Measurements from ENCODE around the gene PARP3. TPM values are rescaled to one million over a fixed set of nuclear protein-coding genes. Genes with fewer than 3 reads are reported as not detected.

Gene PARP3
- total RNA-seq, 2 donors from 2014 or later, result 10.9 to 21.4 TPM

DNA sequence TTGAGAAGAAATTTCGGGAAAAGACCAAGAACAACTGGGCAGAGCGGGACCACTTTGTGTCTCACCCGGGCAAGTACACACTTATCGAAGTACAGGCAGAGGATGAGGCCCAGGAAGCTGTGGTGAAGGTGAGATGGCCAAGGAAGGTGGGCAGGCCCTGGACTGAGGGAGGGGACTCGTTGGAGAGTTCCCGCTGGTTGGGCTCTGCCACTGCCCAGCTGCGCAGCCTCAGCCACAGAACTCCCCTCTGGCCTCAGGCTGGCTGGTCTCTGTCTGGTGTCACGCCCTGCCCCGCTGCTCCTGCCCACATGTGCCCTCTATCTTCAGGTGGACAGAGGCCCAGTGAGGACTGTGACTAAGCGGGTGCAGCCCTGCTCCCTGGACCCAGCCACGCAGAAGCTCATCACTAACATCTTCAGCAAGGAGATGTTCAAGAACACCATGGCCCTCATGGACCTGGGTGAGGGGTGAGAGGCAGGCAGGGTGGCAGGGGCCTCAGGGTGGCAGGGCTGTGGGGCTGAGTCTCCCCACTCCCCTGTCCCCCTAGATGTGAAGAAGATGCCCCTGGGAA lies 2.4 kb downstream of the PARP3 start:
- Histone ChIP-seq H3K4me3 (no peak overlapping the region), H3K27ac (no peak overlapping the region), H3K27me3 (replicated peaks; ENCODE audit: insufficient read depth) (no peaks in the 10 kb centered on the region), H3K36me3 (no peaks in the 10 kb centered on the region), H3K4me1 (ENCODE audit: control insufficient read depth in 1 of 2, low read depth in 2 of 2) (peaks cover 12 to 27% of the 10 kb centered on the region in 2 donors), H3K9me3 (no peaks in the 10 kb centered on the region)
- ATAC-seq (ENCODE audit: insufficient number of reproducible peaks, low FRiP score, low read depth) (no peak), DNase-seq (ENCODE audit: low spot score) (no peak)
- TF ChIP-seq, protein P1, sequence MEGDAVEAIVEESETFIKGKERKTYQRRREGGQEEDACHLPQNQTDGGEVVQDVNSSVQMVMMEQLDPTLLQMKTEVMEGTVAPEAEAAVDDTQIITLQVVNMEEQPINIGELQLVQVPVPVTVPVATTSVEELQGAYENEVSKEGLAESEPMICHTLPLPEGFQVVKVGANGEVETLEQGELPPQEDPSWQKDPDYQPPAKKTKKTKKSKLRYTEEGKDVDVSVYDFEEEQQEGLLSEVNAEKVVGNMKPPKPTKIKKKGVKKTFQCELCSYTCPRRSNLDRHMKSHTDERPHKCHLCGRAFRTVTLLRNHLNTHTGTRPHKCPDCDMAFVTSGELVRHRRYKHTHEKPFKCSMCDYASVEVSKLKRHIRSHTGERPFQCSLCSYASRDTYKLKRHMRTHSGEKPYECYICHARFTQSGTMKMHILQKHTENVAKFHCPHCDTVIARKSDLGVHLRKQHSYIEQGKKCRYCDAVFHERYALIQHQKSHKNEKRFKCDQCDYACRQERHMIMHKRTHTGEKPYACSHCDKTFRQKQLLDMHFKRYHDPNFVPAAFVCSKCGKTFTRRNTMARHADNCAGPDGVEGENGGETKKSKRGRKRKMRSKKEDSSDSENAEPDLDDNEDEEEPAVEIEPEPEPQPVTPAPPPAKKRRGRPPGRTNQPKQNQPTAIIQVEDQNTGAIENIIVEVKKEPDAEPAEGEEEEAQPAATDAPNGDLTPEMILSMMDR (IDR thresholded peaks at IDR 0.05), result no peak

GRCh38 chr3:51945031-51945840 lies 3.1 kb downstream of the PARP3 start:
- TF ChIP-seq, protein P1 (IDR thresholded peaks at IDR 0.05), result no peak

GRCh38 chr3:51945926-51946705 lies 4.0 kb downstream of the PARP3 start:
- no peak overlapping the region for H3K27ac ChIP-seq
- peaks cover 7 to 17% of the 10 kb centered on the region in 2 donors for H3K4me1 ChIP-seq (ENCODE audit: control insufficient read depth in 1 of 2, low read depth in 2 of 2)
- H3K27me3 ChIP-seq (replicated peaks; ENCODE audit: insufficient read depth), result no peaks in the 10 kb centered on the region
- H3K9me3 ChIP-seq, result no peaks in the 10 kb centered on the region
- no peak for ATAC-seq (ENCODE audit: insufficient number of reproducible peaks, low FRiP score, low read depth)
- DNase-seq (ENCODE audit: low spot score), result no peak
- TF ChIP-seq, protein P1 (IDR thresholded peaks at IDR 0.05), result no peak
- no peaks in the 10 kb centered on the region for H3K36me3 ChIP-seq
- no peak overlapping the region for H3K4me3 ChIP-seq

More at GRCh38 chr3:51945031-51945840, 3.1 kb downstream of the PARP3 start:
- no peak for ATAC-seq (ENCODE audit: insufficient number of reproducible peaks, low FRiP score, low read depth)
- Histone ChIP-seq H3K27me3 (replicated peaks; ENCODE audit: insufficient read depth) (no peaks in the 10 kb centered on the region), H3K4me1 (ENCODE audit: control insufficient read depth in 1 of 2, low read depth in 2 of 2) (peaks cover 12 to 26% of the 10 kb centered on the region in 2 donors), H3K36me3 (no peaks in the 10 kb centered on the region), H3K27ac (no peak overlapping the region), H3K9me3 (no peaks in the 10 kb centered on the region), H3K4me3 (no peak overlapping the region)
- DNase-seq (ENCODE audit: low spot score), result no peak

DNA sequence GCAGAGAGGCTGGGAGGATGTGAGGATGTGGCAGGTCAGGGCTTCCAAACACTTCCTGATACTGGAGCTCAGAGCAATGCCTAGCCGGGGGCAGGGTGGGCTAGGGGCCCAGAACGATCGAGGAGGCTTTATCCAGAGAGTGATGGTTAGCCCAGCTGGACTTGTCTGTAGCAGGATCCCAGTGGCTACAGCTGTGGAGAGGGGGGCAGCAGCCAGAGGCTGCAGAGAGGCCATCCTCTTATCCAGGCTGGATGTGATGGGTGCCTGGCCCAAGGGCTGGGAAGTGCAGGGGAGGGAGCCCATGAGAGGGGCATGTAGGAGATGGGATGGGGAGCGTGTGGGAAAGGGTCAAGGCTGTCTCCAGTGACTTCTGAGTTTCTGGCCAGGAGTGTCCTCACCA lies 4.6 kb downstream of the PARP3 start:
- Histone ChIP-seq H3K36me3 (no peaks in the 10 kb centered on the region), H3K27me3 (replicated peaks; ENCODE audit: insufficient read depth) (no peaks in the 10 kb centered on the region), H3K27ac (no peak overlapping the region), H3K9me3 (no peaks in the 10 kb centered on the region), H3K4me1 (ENCODE audit: control insufficient read depth in 1 of 2, low read depth in 2 of 2) (peaks cover 7 to 13% of the 10 kb centered on the region in 2 donors), H3K4me3 (no peak overlapping the region)
- no peak for DNase-seq (ENCODE audit: low spot score)
- TF ChIP-seq, protein P1 (IDR thresholded peaks at IDR 0.05), result no peak
- ATAC-seq (ENCODE audit: insufficient number of reproducible peaks, low FRiP score, low read depth), result no peak
